Measurements from ENCODE around the gene CSTF1.

GRCh38 chr20:56369179-56369578 is 23.3 kb upstream of the CSTF1 start:
- TF ChIP-seq CTCF (IDR thresholded peaks at IDR 0.05) = no peak
- TF ChIP-seq POLR2A (IDR thresholded peaks at IDR 0.05) = no peak
- TF ChIP-seq POLR2AphosphoS5 (IDR thresholded peaks at IDR 0.05) = no peak

Data from transverse colon (tissue), 4 donors.